ENCODE data around the gene FSTL5.

The FSTL5 gene

DNA sequence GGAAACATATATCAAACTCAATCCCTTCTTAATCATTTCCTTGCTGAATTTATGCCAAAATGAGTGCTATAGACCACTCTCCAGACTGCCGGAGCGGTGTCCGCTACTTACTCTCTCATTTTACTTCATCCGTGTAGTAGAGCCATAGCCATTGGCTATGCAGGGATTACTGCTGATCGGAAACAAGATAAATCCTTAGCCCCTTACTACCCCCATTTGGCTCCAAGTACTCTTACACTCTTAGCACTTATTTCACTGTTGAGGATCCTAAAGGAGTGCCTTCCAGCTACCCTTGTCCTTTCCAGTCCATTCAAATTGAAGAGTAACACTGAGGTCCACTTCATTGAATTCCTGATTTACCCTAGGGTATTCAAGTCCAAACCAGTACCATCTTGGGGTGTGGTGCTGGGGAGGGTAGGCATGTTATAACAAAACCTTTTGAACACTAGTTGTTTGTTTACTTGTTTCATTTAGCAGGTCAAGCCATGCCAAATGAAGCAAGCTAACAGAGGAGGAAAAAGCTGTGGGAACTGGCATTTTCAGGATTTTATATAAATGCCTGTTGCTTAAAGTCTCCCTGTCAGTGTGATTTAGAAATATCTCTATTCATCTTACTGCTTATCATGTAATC is 715.1 kb downstream of the FSTL5 start:
- no peak overlapping the region for H3K4me3 ChIP-seq (ENCODE audit: low read depth, low read length)
- no peaks in the 10 kb centered on the region for H3K27me3 ChIP-seq (ENCODE audit: control insufficient read depth, insufficient read depth, low read length)

DNA sequence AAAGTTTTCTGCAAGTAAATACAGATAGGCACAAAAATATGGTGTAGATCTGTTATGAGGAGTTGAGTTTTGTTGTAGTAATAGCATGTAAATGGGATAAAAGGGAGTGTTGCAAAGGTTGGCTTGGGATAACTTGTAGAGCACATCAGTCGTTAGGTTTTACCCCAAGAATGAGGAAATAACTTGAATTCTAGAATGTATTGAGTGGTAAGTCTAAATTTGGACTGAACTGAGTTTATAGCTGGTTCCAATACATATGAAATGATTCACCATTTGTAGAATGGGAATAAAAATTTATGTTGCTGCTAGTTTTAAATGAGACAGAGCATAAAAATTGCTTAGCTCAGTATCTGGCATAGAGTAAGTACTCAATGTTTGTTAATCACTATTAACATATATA is 719.2 kb downstream of the FSTL5 start:
- Histone ChIP-seq H3K9ac (ENCODE audit: low read depth, low read length) (no peak overlapping the region), H3K9me3 (ENCODE audit: control insufficient read depth, insufficient read depth, low read length) (no peaks in the 10 kb centered on the region), H3K4me3 (ENCODE audit: low read depth, low read length) (no peak overlapping the region), H3K27me3 (ENCODE audit: control insufficient read depth, insufficient read depth, low read length) (no peaks in the 10 kb centered on the region), H3K4me1 (ENCODE audit: control insufficient read depth, insufficient read depth, low read length) (peaks cover 18% of the 10 kb centered on the region), H3K36me3 (ENCODE audit: control insufficient read depth, insufficient read depth, low read length) (no peaks in the 10 kb centered on the region), H3K27ac (ENCODE audit: low read depth, low read length) (no peak overlapping the region)

More for the DNA sequence above, 715.1 kb downstream of the FSTL5 start:
- no peaks in the 10 kb centered on the region for H3K9me3 ChIP-seq (ENCODE audit: control insufficient read depth, insufficient read depth, low read length)
- peaks cover 18% of the 10 kb centered on the region for H3K4me1 ChIP-seq (ENCODE audit: control insufficient read depth, insufficient read depth, low read length)
- no peak overlapping the region for H3K27ac ChIP-seq (ENCODE audit: low read depth, low read length)
- no peaks in the 10 kb centered on the region for H3K36me3 ChIP-seq (ENCODE audit: control insufficient read depth, insufficient read depth, low read length)
- H3K9ac ChIP-seq (ENCODE audit: low read depth, low read length), result no peak overlapping the region

DNA sequence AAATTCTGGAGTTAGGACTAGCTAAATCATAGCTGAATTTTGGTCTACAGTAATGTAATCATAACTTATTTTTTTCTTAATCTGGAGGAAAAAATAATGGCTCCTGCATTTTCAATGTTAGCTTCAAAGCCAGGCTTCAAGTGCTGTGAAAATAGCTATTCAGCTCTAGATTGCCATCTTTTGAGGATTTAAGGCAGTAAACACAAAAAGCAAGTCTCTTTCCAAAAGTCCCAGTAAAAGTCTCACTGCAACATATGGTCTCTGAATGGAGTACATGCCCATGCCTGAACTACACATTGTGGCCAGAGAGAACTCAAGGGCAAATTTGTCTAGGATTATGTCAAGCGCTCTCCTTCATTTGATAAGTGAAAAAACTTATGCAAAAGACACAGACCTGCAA is 720.9 kb downstream of the FSTL5 start:
- Histone ChIP-seq H3K9me3 (ENCODE audit: control insufficient read depth, insufficient read depth, low read length) (no peaks in the 10 kb centered on the region), H3K4me3 (ENCODE audit: low read depth, low read length) (no peak overlapping the region), H3K27ac (ENCODE audit: low read depth, low read length) (no peak overlapping the region), H3K9ac (ENCODE audit: low read depth, low read length) (no peak overlapping the region), H3K4me1 (ENCODE audit: control insufficient read depth, insufficient read depth, low read length) (peaks cover 8% of the 10 kb centered on the region), H3K27me3 (ENCODE audit: control insufficient read depth, insufficient read depth, low read length) (no peaks in the 10 kb centered on the region), H3K36me3 (ENCODE audit: control insufficient read depth, insufficient read depth, low read length) (no peaks in the 10 kb centered on the region)

DNA sequence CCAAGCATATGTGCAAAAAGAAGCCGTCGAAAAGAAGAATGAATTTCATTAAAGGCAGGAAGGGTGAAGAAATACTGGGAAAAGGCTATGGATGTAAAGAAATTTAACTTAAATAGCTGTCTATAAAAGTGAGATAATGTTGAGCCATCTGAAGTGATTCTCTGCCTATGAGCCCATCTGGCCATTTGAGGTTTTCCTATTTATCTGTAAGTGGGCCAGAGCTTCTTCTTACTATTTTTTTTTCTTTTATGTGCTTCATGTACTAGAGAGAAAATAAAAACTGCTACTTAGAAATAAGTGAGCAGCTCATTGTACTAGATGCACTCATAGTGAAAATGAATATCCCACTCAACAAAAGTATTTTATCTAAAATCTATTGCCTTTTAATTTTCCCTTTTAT is 725.7 kb downstream of the FSTL5 start:
- Histone ChIP-seq H3K36me3 (ENCODE audit: control insufficient read depth, insufficient read depth, low read length) (no peaks in the 10 kb centered on the region), H3K27ac (ENCODE audit: low read depth, low read length) (no peak overlapping the region), H3K27me3 (ENCODE audit: control insufficient read depth, insufficient read depth, low read length) (no peaks in the 10 kb centered on the region), H3K4me3 (ENCODE audit: low read depth, low read length) (no peak overlapping the region), H3K4me1 (ENCODE audit: control insufficient read depth, insufficient read depth, low read length) (no peaks in the 10 kb centered on the region), H3K9ac (ENCODE audit: low read depth, low read length) (no peak overlapping the region), H3K9me3 (ENCODE audit: control insufficient read depth, insufficient read depth, low read length) (no peaks in the 10 kb centered on the region)

DNA sequence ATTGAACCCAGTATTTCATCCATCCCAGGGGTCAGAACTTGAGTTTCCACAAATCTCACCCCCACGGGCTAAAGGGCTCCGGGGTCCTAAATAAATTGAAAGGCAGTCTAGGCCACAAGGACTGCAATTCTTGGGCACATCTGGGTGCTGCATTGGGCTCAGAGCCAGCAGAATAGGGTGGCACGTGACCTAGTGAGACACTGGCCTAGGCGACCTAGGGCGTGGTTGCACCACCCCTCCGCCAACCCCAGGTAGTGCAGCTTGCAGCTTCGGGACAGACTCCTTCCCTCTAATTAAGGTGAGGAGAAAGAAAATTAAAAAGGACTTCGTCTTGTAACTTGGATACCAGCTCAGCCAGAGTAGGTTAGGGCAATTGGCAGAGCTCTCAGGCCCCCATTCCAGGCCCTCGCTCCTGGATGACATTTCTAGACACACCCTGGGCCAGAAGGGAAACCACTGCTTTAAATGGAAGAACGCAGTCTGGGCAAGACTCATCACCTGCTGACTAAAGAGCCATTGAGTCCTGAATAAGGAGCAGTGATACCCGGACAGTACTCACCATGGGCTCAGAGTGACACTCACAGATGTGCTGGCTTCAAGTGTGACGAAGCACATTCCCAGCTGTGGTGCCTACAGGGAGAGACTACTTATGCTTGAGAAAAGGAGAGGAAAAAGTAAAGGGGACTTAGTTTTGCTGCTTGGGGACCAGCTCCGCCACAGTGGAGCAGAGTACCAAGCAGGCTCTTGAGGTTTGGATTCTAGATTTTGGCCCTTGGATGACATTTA is 735.4 kb downstream of the FSTL5 start:
- Histone ChIP-seq H3K9me3 (ENCODE audit: control insufficient read depth, insufficient read depth, low read length) (no peaks in the 10 kb centered on the region), H3K27ac (ENCODE audit: low read depth, low read length) (no peak overlapping the region), H3K27me3 (ENCODE audit: control insufficient read depth, insufficient read depth, low read length) (no peaks in the 10 kb centered on the region), H3K4me1 (ENCODE audit: control insufficient read depth, insufficient read depth, low read length) (no peaks in the 10 kb centered on the region), H3K36me3 (ENCODE audit: control insufficient read depth, insufficient read depth, low read length) (no peaks in the 10 kb centered on the region), H3K9ac (ENCODE audit: low read depth, low read length) (no peak overlapping the region), H3K4me3 (ENCODE audit: low read depth, low read length) (no peak overlapping the region)

DNA sequence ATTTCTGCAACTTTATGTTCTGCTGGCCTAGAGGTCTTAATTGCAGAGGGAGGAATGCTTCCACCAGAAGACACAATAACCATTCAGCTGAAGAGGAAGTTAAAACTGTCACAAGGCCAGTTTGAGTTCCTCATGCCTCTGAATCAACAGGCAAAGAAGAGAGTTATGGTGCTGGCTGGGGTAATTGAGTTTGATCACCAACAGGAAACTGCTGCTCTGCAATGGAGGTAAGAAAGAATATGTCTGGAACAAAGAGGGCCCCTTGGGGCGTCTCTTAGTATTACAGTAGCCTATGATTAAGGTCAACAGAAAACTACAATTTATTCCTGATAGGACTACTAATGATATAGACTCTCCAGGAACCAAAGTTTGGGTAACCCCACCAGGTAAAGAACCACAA is 744.0 kb downstream of the FSTL5 start:
- no peaks in the 10 kb centered on the region for H3K4me1 ChIP-seq (ENCODE audit: control insufficient read depth, insufficient read depth, low read length)
- H3K9ac ChIP-seq (ENCODE audit: low read depth, low read length), result no peak overlapping the region
- no peaks in the 10 kb centered on the region for H3K27me3 ChIP-seq (ENCODE audit: control insufficient read depth, insufficient read depth, low read length)
- no peak overlapping the region for H3K4me3 ChIP-seq (ENCODE audit: low read depth, low read length)
- no peaks in the 10 kb centered on the region for H3K9me3 ChIP-seq (ENCODE audit: control insufficient read depth, insufficient read depth, low read length)
- no peaks in the 10 kb centered on the region for H3K36me3 ChIP-seq (ENCODE audit: control insufficient read depth, insufficient read depth, low read length)
- no peak overlapping the region for H3K27ac ChIP-seq (ENCODE audit: low read depth, low read length)

DNA sequence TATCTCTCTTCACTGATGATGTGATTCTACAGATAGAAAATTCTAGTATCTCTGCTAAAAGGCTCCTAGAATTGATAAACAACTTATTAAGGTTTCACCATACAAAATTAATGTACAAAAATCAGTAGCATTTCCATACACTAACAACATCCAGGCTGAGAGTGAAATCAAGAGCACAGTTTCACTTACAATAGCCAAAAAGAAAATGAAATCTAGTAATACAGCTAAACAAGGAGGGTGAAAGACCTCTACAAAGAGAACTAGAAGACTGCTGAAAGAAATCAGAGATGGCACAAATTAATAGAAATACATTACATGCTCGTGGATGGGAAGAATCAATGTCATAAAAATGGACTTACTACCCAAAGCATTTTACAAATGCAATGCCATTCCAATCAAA is 751.9 kb downstream of the FSTL5 start:
- Histone ChIP-seq H3K4me1 (ENCODE audit: control insufficient read depth, insufficient read depth, low read length) (no peaks in the 10 kb centered on the region), H3K9me3 (ENCODE audit: control insufficient read depth, insufficient read depth, low read length) (no peaks in the 10 kb centered on the region), H3K36me3 (ENCODE audit: control insufficient read depth, insufficient read depth, low read length) (no peaks in the 10 kb centered on the region)

DNA sequence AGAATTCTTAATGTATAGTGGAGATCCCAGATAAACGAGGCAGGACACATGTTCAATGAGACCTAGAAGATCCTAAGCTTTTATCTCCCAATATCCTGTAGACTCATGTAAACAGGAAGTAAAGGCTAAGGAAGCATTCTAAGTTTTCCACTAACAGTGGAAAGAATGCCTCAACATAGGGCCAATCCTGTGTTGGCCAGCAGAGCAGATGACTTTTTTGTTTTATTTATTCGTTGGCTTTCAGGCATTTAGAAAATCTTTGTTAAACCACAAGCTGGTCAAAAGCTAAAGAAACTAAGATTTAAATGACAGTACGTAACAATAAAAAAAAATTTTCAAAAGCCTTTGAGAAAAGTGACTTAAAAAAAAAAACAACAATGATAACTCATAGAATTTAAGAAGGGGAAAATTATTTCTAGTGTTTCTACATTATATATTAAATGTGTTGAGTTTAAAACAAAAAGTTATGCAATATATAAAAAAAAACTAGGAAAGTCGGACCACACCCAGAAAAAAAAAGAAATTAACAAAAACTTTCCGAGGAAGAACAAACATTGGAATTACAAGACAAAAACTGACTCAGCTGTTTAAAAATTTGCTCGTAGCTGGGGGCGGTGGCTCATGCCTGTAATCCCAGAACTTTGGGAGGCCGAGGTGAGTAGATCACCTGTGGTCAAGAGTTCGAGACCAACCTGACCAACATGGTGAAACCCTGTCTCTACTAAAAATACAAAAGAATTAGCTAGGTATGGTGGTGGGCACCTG is 759.3 kb downstream of the FSTL5 start:
- H3K27me3 ChIP-seq (ENCODE audit: control insufficient read depth, insufficient read depth, low read length), result no peaks in the 10 kb centered on the region
- no peaks in the 10 kb centered on the region for H3K9me3 ChIP-seq (ENCODE audit: control insufficient read depth, insufficient read depth, low read length)
- H3K9ac ChIP-seq (ENCODE audit: low read depth, low read length), result no peak overlapping the region
- no peaks in the 10 kb centered on the region for H3K4me1 ChIP-seq (ENCODE audit: control insufficient read depth, insufficient read depth, low read length)
- H3K4me3 ChIP-seq (ENCODE audit: low read depth, low read length), result no peak overlapping the region
- no peak overlapping the region for H3K27ac ChIP-seq (ENCODE audit: low read depth, low read length)
- no peaks in the 10 kb centered on the region for H3K36me3 ChIP-seq (ENCODE audit: control insufficient read depth, insufficient read depth, low read length)

More for the DNA sequence above, 751.9 kb downstream of the FSTL5 start:
- Histone ChIP-seq H3K9ac (ENCODE audit: low read depth, low read length) (no peak overlapping the region), H3K27ac (ENCODE audit: low read depth, low read length) (no peak overlapping the region), H3K27me3 (ENCODE audit: control insufficient read depth, insufficient read depth, low read length) (no peaks in the 10 kb centered on the region), H3K4me3 (ENCODE audit: low read depth, low read length) (no peak overlapping the region)

DNA sequence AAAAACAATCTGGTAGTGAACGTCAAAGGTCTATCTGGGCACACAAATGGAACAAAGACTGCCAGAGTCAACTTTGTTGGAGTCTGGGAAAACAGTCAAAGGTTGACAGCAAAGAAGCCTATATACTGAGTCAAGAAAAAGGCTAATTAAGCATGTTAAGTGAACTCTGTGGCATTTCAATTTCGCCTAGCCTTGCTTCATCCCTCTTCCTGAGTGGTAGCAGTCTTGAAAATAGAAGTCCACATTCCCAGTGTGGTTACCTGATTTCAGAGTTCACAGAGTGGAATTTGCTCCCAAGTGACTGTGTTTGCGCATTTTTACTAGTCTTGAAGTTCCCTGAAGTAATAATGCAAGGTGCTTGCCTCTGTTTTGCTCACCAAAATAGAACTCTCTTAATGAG is 760.0 kb downstream of the FSTL5 start:
- Histone ChIP-seq H3K9ac (ENCODE audit: low read depth, low read length) (no peak overlapping the region), H3K4me1 (ENCODE audit: control insufficient read depth, insufficient read depth, low read length) (no peaks in the 10 kb centered on the region), H3K9me3 (ENCODE audit: control insufficient read depth, insufficient read depth, low read length) (no peaks in the 10 kb centered on the region), H3K27me3 (ENCODE audit: control insufficient read depth, insufficient read depth, low read length) (no peaks in the 10 kb centered on the region), H3K4me3 (ENCODE audit: low read depth, low read length) (no peak overlapping the region), H3K27ac (ENCODE audit: low read depth, low read length) (no peak overlapping the region), H3K36me3 (ENCODE audit: control insufficient read depth, insufficient read depth, low read length) (no peaks in the 10 kb centered on the region)

DNA sequence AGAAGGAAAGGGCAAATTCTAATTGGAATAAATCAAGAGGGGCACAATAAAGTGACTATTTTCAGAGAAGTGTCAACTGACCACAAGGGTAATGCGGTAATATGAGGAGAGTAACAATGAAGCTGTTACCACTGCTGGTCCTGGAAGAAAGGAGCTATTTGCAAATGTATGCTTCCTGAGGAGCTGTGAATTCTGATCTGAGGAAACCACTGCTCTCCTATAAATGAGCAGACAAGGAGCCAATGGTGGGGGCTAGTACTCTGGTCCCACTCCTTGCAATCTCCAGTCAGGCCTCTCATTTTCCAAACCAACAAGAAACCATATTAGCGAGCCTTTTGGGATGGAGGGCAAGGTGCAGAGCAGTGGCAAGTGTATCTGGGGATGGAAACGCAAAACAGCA is 770.2 kb downstream of the FSTL5 start:
- Histone ChIP-seq H3K4me1 (ENCODE audit: control insufficient read depth, insufficient read depth, low read length) (peaks cover 15% of the 10 kb centered on the region), H3K27me3 (ENCODE audit: control insufficient read depth, insufficient read depth, low read length) (no peaks in the 10 kb centered on the region), H3K4me3 (ENCODE audit: low read depth, low read length) (no peak overlapping the region), H3K27ac (ENCODE audit: low read depth, low read length) (peak overlapping the region; percentile 0), H3K9ac (ENCODE audit: low read depth, low read length) (no peak overlapping the region), H3K9me3 (ENCODE audit: control insufficient read depth, insufficient read depth, low read length) (no peaks in the 10 kb centered on the region), H3K36me3 (ENCODE audit: control insufficient read depth, insufficient read depth, low read length) (no peaks in the 10 kb centered on the region)

DNA sequence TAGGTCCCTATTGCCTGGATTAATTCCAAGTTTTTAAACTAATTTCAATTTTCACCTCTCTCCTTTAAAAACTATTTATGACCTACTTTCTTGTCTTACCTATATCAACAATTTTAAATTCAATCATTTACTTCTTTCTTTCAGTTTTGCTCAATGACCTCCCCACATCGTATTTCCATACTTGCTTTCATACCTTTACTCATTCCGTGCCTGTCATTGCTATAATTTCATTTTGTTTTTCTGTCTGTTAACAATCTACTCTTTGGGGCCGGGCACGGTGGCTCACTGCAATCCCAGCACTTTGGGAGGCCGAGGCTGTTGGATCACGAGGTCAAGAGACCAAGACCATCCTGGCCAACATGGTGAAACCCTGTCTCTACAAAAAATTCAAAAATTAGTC is 781.1 kb downstream of the FSTL5 start:
- H3K4me1 ChIP-seq (ENCODE audit: control insufficient read depth, insufficient read depth, low read length), result no peaks in the 10 kb centered on the region

More for the DNA sequence above, 781.1 kb downstream of the FSTL5 start:
- Histone ChIP-seq H3K27ac (ENCODE audit: low read depth, low read length) (no peak overlapping the region), H3K9me3 (ENCODE audit: control insufficient read depth, insufficient read depth, low read length) (no peaks in the 10 kb centered on the region), H3K4me3 (ENCODE audit: low read depth, low read length) (no peak overlapping the region), H3K36me3 (ENCODE audit: control insufficient read depth, insufficient read depth, low read length) (no peaks in the 10 kb centered on the region), H3K27me3 (ENCODE audit: control insufficient read depth, insufficient read depth, low read length) (no peaks in the 10 kb centered on the region), H3K9ac (ENCODE audit: low read depth, low read length) (no peak overlapping the region)
